PC-3 (cell line): ENCODE results near the gene SCO2. TPM values are rescaled to one million over a fixed set of nuclear protein-coding genes. Genes with fewer than 3 reads are reported as not detected.

ENCODE experiments used
- ATAC-seq: fragments of 200-7000 bp; cut with Tn5 transposase; 2 replicates; pipeline ENCODE4 v1.9.1; 2020; ENCODE audit warnings: mild to moderate bottlenecking, moderate library complexity
- BruUV-seq: library from RNA; stranded (reverse); fragments of 400-500 nt; replicated peaks from 2 replicates; lab custom pipeline; 2021; lab: Mats Ljungman, UMichigan
- CTCF ChIA-PET: fragments of 300-600 bp; sonication (Branson Sonifier 250); formaldehyde crosslinking; loops from one replicate; lab custom pipeline; 2022; ENCODE audit warnings: antibody characterized with exemption; lab: Charles Lee
- POLR2A ChIA-PET: fragments of 300-600 bp; sonication (Branson Sonifier 250); formaldehyde crosslinking; loops from one replicate; lab custom pipeline; 2022; ENCODE audit warnings: antibody characterized with exemption; ENCODE audit not compliant: unreplicated experiment; lab: Charles Lee
- DNase-seq: peaks from one replicate; pipeline ENCODE4 v3.0.0-alpha.2; 2015
- H2AFZ ChIP-seq: fragments of 300-600 bp; sonication (generic); 2 replicates; pipeline ENCODE4 v1.6.0; 2016; ENCODE audit warnings: antibody characterized with exemption, low read length
- H3F3A ChIP-seq: fragments of 300-600 bp; sonication (generic); one replicate; pipeline ENCODE4 v1.6.0; 2017; ENCODE audit warnings: antibody characterized with exemption, low read length, control low read depth, mild to moderate bottlenecking; ENCODE audit not compliant: unreplicated experiment
- H3K27ac ChIP-seq: fragments of 300-600 bp; sonication (generic); 2 replicates; pipeline ENCODE4 v1.5.1; 2016; ENCODE audit warnings: mild to moderate bottlenecking, low read length
- H3K27me3 ChIP-seq: fragments of 300-600 bp; sonication (generic); 2 replicates; pipeline ENCODE4 v1.6.1; 2016; ENCODE audit warnings: low read length, mixed read lengths
- H3K36me3 ChIP-seq: fragments of 300-600 bp; sonication (generic); 2 replicates; pipeline ENCODE4 v1.6.1; 2016; ENCODE audit warnings: low read depth, mixed run types, low read length, mixed read lengths
- H3K4me1 ChIP-seq: fragments of 300-600 bp; sonication (generic); 2 replicates; pipeline ENCODE4 v1.5.1; 2016; ENCODE audit warnings: low read length; ENCODE audit not compliant: insufficient read depth
- H3K4me2 ChIP-seq: fragments of 300-600 bp; sonication (generic); 2 replicates; pipeline ENCODE4 v1.6.0; 2016; ENCODE audit warnings: low read length
- H3K4me3 ChIP-seq: fragments of 300-600 bp; sonication (generic); 2 replicates; pipeline ENCODE4 v1.5.1; 2016; ENCODE audit warnings: mild to moderate bottlenecking, low read length, mixed read lengths
- H3K79me2 ChIP-seq: fragments of 300-600 bp; sonication (generic); 2 replicates; pipeline ENCODE4 v1.6.1; 2017; ENCODE audit warnings: low read length, mixed read lengths
- H3K9ac ChIP-seq: fragments of 300-600 bp; sonication (generic); 2 replicates; pipeline ENCODE4 v1.6.0; 2016; ENCODE audit warnings: mild to moderate bottlenecking, low read length
- H3K9me2 ChIP-seq: fragments of 300-600 bp; sonication (generic); replicated peaks from 2 replicates; pipeline ENCODE4 v1.6.1; 2016; ENCODE audit warnings: mixed run types, low read length, mixed read lengths
- H3K9me3 ChIP-seq: fragments of 300-600 bp; sonication (generic); 2 replicates; pipeline ENCODE4 v1.6.1; 2016; ENCODE audit warnings: low read length, mixed read lengths
- H4K20me1 ChIP-seq: fragments of 300-600 bp; sonication (generic); 2 replicates; pipeline ENCODE4 v1.6.1; 2016; ENCODE audit warnings: low read length, mixed read lengths
- EZH2 ChIP-seq: fragments of 300-600 bp; sonication (generic); IDR thresholded peaks from one replicate; pipeline ENCODE4 v1.6.1; 2017; ENCODE audit warnings: antibody characterized with exemption, mild to moderate bottlenecking, low read length; ENCODE audit not compliant: unreplicated experiment
- EZH2phosphoT487 ChIP-seq: fragments of 300-600 bp; sonication (generic); IDR thresholded peaks from 2 replicates; pipeline ENCODE4 v1.6.1; 2018; ENCODE audit warnings: mild to moderate bottlenecking, antibody characterized with exemption, low read length, borderline replicate concordance
- intact Hi-C: fragments of 100-400 bp; cut with micrococcal nuclease; formaldehyde crosslinking; loops from 2 replicates; pipeline ENCODE4 v1.9.0; 2023
- total RNA-seq: library from RNA; depleted of rRNA; stranded (reverse); fragments of >200 nt; gene quantifications from 2 replicates; pipeline ENCODE4 v1.2.3, GENCODE V29; 2014
- TF ChIP-seq, protein P1 (sequence below): fragments of 300-600 bp; sonication (generic); conservative IDR thresholded peaks from 2 replicates; pipeline ENCODE4 v1.5.1; 2017; ENCODE audit warnings: antibody characterized with exemption, low read depth, mild to moderate bottlenecking, low read length

The SCO2 gene
- total RNA-seq, 1 experiment from 2014 or later = 5.8 TPM

DNA sequence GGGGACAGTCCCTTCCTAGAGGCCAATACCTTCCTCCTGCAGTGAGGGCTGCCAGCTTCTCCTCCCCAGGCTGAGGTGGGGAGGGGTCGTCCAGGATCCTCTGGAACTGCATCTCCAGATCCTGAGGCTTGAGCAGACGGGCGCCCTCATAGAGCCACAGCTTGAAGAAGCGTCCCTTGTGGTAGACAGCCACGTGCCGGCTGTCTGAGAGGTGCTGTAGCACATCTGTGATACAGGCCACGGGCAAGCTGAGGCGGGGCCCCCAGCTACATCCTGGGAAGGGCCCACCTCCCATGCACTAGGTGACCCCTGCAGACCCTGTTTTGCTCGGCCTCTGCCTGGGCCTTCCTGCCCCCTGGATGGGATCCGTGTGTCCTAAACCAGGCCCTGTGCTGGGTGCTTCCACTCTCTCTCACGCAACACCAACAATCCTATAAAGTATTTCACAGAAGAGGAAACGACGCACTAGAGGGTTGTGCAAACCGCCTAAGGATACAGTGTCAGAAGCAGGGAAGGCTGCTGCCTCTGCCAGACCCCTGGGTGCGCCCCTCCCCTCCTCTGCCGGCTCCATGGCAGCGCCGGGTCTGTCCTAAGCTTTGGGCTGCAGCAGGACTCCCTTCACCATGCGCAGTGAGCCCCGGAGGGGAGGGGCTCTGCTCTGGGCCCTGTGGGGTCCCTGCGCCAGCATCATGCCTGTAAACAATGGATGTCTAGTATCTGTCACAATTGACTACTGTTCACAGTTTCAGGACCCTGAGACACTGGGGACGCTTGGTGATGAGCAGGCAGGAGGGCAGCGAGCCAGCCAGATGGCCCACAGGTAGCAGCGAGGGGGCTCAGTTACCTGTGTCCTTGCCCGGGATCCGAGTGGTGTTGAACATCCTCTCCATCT, 48.3 kb upstream of the SCO2 start:
- ATAC-seq (no peak), DNase-seq (no peak)
- intact Hi-C loops = no loop called here
- no peak overlapping the region for H2AFZ ChIP-seq
- H3K9ac ChIP-seq = no peak overlapping the region
- no peaks in the 10 kb centered on the region for H4K20me1 ChIP-seq
- H3K4me1 ChIP-seq = no peaks in the 10 kb centered on the region
- no peaks in the 10 kb centered on the region for H3K36me3 ChIP-seq
- H3F3A ChIP-seq = no peaks in the 10 kb centered on the region
- no peak overlapping the region for H3K4me3 ChIP-seq
- no peak overlapping the region for H3K4me2 ChIP-seq
- no peaks in the 10 kb centered on the region for H3K27me3 ChIP-seq
- TF ChIP-seq EZH2phosphoT487 (no peak), EZH2 (no peak)
- TF ChIP-seq, protein P1, sequence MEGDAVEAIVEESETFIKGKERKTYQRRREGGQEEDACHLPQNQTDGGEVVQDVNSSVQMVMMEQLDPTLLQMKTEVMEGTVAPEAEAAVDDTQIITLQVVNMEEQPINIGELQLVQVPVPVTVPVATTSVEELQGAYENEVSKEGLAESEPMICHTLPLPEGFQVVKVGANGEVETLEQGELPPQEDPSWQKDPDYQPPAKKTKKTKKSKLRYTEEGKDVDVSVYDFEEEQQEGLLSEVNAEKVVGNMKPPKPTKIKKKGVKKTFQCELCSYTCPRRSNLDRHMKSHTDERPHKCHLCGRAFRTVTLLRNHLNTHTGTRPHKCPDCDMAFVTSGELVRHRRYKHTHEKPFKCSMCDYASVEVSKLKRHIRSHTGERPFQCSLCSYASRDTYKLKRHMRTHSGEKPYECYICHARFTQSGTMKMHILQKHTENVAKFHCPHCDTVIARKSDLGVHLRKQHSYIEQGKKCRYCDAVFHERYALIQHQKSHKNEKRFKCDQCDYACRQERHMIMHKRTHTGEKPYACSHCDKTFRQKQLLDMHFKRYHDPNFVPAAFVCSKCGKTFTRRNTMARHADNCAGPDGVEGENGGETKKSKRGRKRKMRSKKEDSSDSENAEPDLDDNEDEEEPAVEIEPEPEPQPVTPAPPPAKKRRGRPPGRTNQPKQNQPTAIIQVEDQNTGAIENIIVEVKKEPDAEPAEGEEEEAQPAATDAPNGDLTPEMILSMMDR = no peak
- no peak overlapping the region for H3K27ac ChIP-seq
- CTCF ChIA-PET = interaction anchor here (0.5 kb wide), 1 partner anchor 46 kb away, joined by 3 read pairs; no protein-coding TSS in a partner anchor
- H3K9me3 ChIP-seq = no peaks in the 10 kb centered on the region
- POLR2A ChIA-PET = interaction anchor here (0.6 kb wide), 1 partner anchor 11 kb away, joined by 3 read pairs; the partner anchor contains the start of gene SYCE3
- no peaks in the 10 kb centered on the region for H3K9me2 ChIP-seq
- H3K79me2 ChIP-seq = no peaks in the 10 kb centered on the region
- no TSS peak for BruUV-seq

DNA sequence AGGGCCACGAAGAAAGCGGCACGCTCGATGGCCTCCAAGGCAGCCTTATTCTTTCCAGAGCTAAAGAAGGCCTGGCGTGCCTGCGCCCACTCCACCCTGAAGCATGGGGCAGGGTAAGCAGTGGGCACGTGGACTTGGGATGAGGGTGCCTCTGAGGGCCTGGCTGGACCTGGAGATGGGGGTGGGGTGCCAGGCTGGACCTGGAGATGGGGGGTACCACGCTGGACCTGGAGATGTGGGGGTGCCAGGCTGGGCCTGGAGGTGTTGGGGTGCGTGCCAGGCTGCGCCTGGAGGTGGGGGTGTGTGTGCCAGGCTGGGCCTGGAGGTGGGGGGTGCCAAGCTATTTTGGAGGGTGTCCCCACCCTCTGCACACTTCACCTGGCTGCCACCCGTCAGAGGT, 47.6 kb upstream of the SCO2 start:
- DNase-seq (no peak), ATAC-seq (no peak)
- Histone ChIP-seq H3K79me2 (no peaks in the 10 kb centered on the region), H3F3A (no peaks in the 10 kb centered on the region), H3K9me3 (no peaks in the 10 kb centered on the region), H3K4me3 (no peak overlapping the region), H3K27me3 (no peaks in the 10 kb centered on the region), H3K4me1 (no peaks in the 10 kb centered on the region), H2AFZ (no peak overlapping the region), H3K36me3 (no peaks in the 10 kb centered on the region), H3K4me2 (no peak overlapping the region), H3K9ac (no peak overlapping the region), H3K27ac (no peak overlapping the region), H4K20me1 (no peaks in the 10 kb centered on the region), H3K9me2 (no peaks in the 10 kb centered on the region)
- BruUV-seq = no TSS peak
- CTCF ChIA-PET = no interaction called here
- intact Hi-C loops = no loop called here
- TF ChIP-seq EZH2 (no peak), EZH2phosphoT487 (no peak)
- TF ChIP-seq, protein P1 = no peak
- POLR2A ChIA-PET = no interaction called here
